GM10248 (cell line): ENCODE measurements around the gene SRGAP3.

Experiments used
- CTCF ChIA-PET: fragments of 300-600 bp; sonication (Branson Sonifier 250); formaldehyde crosslinking; extraction: SDS; loops from one replicate; lab custom pipeline; 2021; ENCODE audit warnings: antibody characterized with exemption; lab: Yijun Ruan, JAX
- POLR2A ChIA-PET: fragments of 350-650 bp; sonication (Branson Sonifier 250); formaldehyde crosslinking; extraction: SDS; loops from one replicate; lab custom pipeline; 2020; ENCODE audit warnings: antibody characterized with exemption; lab: Yijun Ruan, JAX
- DNase-seq: peaks from one replicate; pipeline ENCODE4 v3.0.0; 2012; ENCODE audit errors: extremely low spot score
- CTCF ChIP-seq: IDR thresholded peaks from 2 replicates; pipeline ENCODE4 v1.5.1; 2012; ENCODE audit warnings: mild to moderate bottlenecking, low read depth; ENCODE audit errors: extremely low read depth, missing control alignments, control extremely low read depth

Gene SRGAP3

GRCh38 chr3:9071936-9072666 lies 177.3 kb downstream of the SRGAP3 start:
- ChIA-PET CTCF (interaction anchor here (0.9 kb wide), 1 partner anchor 14 kb away, joined by 3 read pairs; no protein-coding TSS in a partner anchor), POLR2A (no interaction called here)
- no peak for TF ChIP-seq CTCF
- no peak for DNase-seq

- ChIA-PET CTCF (no interaction called here), POLR2A (no interaction called here)
- no peak for TF ChIP-seq CTCF
- no peak for DNase-seq
Measured at GRCh38 chr3:9070961-9071360, 178.5 kb downstream of the SRGAP3 start.

GRCh38 chr3:9069971-9070370 lies 179.5 kb downstream of the SRGAP3 start:
- no peak for DNase-seq
- POLR2A ChIA-PET, result no interaction called here
- CTCF ChIA-PET, result interaction anchor here (0.8 kb wide), 1 partner anchor 232 kb away, joined by 3 read pairs; no protein-coding TSS in a partner anchor
- TF ChIP-seq CTCF, result no peak

- TF ChIP-seq CTCF, result no peak
- POLR2A ChIA-PET, result no interaction called here
- CTCF ChIA-PET, result interaction anchor here (0.7 to 2.1 kb wide), 6 partner anchors 8 to 405 kb away, joined by 3 to 13 read pairs (median 6); no protein-coding TSS in a partner anchor
- DNase-seq, result no peak
Measured at GRCh38 chr3:9068051-9068450, 181.4 kb downstream of the SRGAP3 start.

GRCh38 chr3:9067352-9067975 lies 182.0 kb downstream of the SRGAP3 start:
- TF ChIP-seq CTCF, result peak; percentile 73
- POLR2A ChIA-PET, result no interaction called here
- CTCF ChIA-PET, result interaction anchor here (0.7 to 2.1 kb wide), 7 partner anchors 9 to 404 kb away, joined by 3 to 13 read pairs (median 4); no protein-coding TSS in a partner anchor
- peak; percentile 64 for DNase-seq

- ChIA-PET CTCF (interaction anchor here (0.7 to 3.0 kb wide), 8 partner anchors 13 to 404 kb away, joined by 3 to 13 read pairs (median 5); no protein-coding TSS in a partner anchor), POLR2A (no interaction called here)
- DNase-seq, result no peak
- TF ChIP-seq CTCF, result no peak
Measured at GRCh38 chr3:9066775-9067174, 182.7 kb downstream of the SRGAP3 start.
